Measurements from ENCODE around the gene ABAT.
"Not testable (repeated sequence)": the region's sequence is repeated elsewhere in the genome, so short reads cannot be mapped to it uniquely, and the experiment has no call there.

Gene ABAT

DNA sequence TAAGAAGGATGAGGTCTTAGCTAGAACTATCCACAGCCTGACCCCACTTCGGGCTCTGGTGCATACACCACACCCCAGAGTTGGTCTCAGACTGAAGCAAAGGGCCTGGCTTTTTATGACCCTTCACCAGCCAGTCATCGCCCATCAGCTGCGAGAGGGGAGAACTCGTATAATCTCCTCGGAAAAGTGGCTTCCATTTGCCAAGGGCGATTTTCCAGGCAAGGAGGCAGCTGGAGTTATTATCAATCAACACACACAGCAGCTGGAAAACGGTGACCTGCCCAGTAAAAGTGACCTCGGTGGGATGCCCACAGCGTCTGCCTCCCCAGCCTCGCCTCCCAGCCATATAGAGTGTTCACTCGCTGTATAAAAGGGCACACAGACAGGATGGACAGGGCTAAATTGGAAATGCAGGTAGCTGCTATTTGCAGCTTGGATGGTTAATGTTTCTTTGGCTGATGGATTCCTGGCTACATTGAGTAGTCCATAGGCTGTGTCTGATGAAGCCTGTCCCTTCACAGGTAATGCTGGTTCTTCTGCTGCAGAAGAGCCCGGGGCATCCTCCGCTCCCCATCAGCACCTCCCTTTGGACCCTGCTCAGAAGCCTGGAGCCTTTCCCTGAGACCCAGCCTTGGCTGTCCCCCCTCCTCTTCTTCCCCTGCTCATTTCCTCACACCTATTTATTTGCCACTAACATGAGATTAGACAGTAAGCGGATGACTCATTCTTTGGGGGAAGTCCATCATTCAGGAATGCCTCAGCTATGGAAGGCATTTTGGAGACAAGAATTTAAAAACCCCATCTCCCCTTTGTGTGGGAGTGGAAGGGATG is 77.3 kb downstream of the ABAT start:
- no peak for DNase-seq

DNA sequence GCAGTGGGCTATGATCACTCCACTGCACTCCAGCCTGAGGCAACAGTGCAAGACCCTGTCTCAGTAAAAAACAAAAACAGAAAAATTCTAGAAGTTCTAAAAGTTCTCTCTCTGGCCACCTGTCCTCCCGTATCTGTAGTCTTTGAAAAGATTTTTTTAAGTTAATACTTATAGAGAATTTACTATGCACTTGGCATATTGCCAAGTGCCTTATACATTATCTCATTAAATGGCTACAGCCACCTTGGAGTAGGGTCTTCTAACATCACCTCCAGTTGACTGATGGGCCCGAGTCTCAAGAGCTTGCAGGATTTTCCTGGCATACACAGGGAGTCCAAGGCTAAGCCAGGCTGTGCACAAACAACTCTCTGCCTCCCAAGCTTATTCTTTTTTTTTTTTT is 78.3 kb downstream of the ABAT start:
- no peak for DNase-seq

DNA sequence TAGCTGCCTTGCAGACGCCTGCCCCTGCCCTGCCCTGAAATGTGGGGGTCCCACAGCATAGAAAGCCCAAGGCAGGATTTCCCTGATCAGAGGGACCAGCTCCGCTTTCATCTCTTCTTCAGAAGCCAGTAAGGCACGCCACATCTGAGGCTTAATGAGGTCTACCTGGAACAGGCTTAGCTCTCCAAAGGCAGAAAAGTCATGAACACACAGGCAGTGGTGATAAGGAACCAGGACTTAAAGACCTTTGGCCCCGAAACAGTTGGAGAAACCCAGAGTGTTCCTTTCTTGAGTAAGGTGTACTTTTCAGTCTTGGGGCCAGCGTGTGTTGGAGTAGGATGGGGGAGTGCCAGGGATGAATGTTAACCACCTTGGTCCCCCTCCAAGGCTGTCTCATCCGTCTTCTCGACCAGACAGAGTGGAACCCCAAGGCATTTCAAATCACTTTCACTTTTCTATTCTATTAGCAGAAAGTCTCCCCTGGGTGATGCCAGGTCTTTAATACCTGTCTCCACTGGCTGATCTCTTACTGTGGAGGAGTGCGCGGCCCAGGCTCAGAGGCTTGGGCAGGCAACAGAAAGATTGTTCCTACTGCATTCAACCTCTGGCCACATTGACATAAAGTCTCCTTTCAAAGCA is 79.1 kb downstream of the ABAT start:
- DNase-seq: no peak

DNA sequence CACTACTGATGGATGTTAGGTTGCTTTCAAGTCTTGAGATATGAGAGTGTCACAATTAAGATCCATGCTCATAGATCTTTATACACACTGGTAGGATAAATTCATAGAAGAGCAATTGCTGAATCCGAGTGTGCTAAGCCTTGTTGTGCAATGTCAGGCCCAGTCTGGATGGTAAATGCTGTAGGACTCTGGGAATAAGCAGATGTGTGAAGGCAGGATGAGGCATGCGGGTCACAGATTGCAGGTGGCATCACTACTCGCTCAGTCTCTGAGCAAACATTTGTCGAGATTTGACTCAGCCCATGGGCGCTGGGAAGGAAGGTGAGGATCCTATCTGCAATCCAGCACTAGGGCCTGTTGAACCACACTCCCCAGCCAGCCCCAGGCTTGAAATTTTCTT is 82.3 kb downstream of the ABAT start:
- no peak for DNase-seq

DNA sequence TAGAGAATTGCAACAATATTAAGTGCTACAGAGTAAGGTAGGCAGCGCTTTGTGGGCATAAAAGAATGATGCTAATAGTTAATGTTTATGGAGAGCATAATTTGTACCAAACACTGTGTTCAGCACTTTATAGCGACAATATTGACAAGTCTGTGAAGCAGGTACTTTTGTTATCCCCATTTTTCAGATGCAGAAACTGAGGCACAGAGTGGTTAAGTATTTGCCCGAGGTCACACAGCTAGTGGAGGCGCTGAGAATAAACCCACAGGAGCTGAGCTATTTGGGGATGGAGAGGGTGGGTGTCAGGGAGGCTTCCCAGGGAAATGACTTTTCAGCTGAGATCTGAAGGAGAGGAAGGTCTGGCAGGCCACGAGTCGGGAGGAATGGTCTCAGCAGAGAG is 83.6 kb downstream of the ABAT start:
- DNase-seq: no peak

DNA sequence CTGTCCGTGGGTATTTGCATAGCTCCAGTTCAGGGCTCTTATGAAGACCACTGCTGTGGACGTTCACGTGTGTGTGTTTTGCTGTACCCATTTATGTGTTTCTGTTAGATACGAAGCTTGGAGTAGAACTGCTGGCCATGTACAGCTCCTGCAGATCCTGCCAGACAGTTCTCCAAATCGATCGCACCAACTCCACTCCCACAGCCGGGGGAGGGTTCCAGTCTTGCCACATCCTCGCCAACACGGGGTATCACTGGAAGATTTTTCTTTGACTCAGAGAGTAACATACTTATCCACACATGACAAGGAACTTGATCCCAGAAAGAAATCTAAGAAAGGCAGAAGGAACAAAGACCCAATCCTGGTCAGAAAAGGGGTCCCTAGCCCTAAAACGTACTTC is 85.6 kb downstream of the ABAT start:
- DNase-seq: no peak

DNA sequence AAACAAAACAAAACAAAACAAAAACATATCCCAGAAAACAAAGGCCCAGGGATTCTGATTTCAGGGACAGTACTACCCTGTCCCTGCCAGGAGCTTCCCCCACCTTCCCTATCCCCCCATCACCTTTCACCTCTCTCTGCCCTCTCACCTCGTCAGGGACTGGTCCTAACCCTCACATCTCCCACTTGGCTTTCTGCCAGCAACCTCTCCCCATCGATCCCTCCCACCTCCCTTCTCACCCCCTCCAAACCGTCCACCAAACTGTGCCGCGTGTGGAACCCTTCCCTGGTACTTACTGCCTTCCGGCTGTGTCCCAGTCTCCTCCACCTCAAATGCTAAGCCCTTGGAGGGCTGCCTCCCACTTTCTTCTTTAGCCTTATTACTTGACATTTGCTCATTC is 86.7 kb downstream of the ABAT start:
- no peak for DNase-seq

DNA sequence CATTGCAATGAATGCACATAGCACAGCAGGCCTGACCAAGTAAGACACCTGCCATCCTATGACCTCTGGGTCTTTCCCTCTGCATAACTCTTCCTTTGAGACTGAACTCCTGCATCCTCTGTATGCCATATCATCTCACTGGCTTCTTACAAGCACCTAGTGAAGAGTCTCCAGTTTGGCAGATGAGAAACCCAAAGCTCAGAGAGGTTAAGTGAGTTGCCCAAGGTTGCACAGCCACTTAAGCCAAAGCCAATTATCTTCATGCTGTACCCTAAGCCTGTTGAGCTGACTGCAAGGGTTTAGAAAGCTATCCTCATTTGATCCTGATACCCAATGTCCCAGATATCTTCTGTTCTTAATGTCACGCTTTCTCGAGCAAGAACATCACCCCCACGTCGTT is 87.8 kb downstream of the ABAT start:
- DNase-seq: no peak

DNA sequence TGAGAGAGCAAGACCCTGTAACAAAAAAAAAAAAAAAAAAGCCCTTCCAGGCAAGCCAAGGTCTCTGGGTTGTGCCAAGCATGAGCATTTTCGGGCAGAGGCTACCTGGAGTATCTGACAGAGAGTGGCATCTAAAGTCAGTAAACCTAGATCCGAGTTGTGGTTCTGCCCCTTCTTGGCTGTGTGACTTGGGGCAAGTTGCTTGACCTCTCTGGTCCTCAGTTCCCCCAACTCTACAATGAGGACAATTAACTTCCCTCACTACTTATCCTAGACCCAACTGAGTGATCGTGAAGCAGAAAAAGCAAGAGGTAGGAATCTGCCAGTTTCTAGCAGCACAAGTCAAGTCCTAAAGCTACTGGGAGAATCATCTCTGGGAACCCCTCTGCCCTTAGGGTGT is 88.7 kb downstream of the ABAT start:
- DNase-seq: no peak

DNA sequence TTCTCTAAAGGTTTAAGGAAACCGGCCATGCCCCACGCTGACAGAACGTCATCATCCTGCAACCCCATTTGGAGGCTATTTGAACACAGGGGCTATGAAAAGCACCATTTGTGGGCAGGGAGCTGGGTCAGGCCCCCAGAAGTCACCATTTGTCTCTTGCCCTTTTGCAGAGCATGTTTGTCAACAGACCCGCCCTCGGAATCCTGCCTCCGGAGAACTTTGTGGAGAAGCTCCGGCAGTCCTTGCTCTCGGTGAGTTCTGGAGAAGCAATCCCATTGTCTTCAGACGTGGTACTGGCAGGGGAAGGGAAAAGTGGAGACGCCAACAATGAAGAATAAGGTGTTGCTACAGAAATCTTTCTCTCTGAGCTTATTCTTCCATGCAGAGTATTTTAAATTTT is 89.5 kb downstream of the ABAT start:
- DNase-seq: no peak

DNA sequence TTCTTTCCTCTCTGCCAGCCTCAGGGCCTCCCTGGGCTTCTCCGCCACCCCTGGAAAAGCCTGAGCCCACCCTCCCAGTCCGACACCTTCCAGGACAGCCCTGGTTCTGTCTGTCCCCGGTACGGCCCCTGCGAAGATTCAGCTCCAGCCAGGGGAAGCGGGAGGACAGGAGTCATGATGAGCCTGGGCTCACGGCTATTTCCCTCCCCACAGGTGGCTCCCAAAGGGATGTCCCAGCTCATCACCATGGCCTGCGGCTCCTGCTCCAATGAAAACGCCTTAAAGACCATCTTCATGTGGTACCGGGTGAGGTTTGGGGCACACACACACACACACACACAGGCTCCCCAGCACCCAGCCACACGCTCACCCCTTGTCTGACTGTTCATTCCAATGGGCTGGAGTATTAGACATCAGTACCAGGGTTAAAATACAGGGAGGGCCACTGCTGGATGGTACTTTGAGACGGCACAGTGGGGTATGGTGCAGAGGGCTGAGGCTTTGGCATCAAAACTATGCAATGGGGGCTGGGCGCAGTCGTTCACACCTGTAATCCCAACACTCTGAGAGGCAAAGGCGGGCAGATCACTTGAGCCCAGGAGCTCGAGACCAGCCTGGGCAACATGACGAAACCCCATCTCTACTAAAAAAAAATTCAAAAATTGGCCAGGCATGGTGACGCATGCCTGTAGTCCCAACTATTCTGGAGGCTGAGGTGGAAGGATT is 90.3 kb downstream of the ABAT start:
- no peak for DNase-seq

DNA sequence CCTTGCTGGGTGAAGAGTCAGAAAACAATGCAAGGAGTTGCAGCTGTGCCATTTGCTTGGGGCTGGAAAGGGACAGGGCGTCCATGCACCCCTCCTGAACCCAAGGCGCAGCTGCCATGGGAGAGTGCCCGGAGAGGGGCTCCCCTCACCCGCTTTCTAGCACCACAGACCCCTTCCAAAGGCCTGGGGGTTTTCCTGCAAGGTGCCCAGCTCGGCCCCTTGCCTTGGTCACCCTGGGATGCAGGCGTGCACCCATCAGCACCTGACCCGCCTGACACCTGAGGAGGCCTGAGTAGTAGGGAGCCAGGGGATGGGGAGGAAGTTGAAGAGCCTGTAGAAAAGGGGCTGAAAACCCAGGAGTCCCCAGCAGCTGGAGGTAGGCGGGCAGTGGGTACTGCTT is 92.8 kb downstream of the ABAT start:
- DNase-seq: no peak

DNA sequence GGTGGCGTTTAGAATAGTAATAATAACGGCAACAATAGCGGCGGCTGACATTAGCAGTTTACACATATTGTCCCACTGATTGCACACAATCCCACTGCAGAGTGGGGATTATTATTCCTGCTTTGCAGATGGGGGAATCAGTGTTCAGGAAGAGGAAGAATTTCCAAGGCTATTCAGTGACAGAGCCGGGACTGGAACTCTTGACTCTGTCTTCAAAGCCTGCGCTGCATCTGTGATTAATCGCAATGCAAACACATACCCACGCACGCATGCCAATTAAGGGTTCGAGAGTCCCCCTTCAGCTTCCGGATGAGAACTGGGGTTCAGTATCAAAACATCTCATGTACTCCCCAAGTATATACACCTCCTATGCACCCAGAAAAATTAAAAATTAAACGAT is 93.9 kb downstream of the ABAT start:
- no peak for DNase-seq

DNA sequence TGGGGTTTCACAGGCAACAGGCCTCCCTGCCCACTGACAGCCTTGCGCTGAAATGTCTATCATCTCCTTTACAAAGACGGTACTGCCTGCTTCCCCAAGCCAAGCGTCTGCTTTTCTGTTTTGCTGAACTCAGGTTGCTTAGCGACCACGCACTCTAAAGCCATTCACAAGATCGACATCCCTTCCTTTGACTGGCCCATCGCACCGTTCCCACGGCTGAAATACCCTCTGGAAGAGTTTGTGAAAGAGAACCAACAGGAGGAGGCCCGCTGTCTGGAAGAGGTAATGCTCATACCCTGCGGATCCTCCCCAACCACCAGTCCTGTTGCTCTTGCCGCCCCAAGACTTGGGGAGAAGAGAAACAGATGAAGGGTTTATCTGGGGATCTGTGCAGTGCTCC is 94.3 kb downstream of the ABAT start:
- DNase-seq: no peak

DNA sequence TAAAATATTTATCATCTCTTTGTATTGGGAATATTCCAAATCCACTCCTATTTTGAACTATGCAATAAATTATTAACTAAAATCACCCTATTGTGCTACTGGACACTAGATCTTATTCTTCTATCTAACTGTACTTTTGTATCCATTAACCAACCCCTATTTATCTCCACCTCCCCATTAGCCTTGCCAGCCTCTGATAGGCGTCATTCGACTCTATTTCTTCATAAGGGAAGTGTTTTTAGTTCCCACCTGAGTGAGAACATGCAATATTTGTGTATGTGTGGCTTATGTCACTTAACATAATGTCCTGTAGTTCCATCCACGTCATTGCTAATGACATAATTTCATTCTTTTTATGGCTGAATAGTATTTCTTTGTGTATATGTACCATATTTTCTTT is 99.1 kb downstream of the ABAT start:
- no peak for DNase-seq

DNA sequence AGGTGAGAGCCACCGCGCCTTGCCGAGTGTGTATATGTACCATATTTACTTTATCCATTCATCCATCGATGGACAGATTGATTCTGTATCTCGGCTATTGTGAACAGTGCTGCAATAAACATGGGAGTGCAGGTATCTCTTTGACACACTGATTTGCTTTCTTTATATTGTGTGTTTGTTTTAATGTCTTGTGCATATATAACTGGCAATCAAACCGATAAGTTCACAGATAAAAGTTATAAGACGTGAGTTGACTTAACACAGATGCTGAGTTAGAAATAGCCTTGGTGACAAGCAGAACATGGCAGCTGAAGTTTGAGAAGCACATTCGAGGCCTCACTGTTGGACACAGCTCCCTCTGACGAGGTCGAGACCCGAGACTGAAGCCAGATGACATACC is 99.8 kb downstream of the ABAT start:
- no peak for DNase-seq

DNA sequence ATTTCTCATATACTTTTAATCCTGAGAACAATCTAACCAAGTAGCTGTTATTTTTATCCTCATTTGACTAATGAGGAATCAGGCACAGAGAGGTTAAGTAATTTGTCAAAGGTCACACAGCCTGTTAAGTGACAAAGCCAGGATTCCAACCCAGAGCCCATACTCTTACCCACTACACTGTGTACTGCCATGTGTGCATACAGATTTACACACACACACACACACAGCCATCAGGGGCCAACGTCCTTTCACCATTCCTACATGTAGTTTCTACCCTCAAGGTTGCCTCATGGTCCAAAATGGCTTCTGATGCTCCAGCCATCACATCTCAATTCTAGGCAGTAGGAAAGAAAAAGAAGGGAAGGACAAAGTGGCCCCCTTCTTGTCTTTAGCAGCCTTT is 100.9 kb downstream of the ABAT start:
- no peak for DNase-seq

DNA sequence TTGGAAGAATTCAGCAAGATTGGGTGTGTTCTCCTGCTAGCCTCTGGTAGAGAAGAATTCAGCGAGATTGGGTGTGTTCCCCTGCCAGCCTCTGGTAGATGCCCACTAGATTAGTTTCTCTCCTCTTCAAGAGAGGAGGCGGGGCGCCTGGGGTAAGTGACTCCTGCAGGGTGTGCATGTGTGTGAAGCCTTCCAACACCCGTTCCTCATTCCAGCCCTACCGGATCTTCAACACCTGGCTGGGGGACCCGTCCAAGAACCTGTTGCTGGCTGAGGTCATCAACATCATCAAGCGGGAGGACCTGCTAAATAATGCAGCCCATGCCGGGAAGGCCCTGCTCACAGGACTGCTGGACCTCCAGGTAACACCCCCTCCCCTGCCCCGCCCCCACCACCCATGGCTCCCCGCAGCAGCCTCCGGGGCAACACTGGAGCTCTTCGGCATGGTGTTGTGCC is 101.7 kb downstream of the ABAT start:
- no peak for DNase-seq

DNA sequence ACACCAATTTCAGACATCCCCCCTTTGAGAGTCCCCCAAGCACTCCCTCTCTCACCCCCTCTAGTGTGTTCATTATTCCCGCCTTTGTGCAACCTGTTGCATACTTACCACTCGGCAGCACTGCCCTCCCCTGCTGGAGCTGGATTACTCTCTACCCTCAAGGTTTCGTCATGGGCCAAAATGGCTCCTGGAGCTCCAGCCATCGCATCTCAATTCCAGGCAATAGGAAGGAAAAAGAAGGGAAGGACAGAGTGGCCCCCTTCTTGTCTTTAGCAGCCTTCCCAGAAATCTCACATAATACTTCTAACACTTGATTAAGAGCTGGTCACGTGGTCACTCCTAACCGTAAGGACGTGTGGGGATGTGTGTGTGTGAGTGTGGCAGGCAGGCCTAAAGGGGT is 102.8 kb downstream of the ABAT start:
- DNase-seq: no peak

DNA sequence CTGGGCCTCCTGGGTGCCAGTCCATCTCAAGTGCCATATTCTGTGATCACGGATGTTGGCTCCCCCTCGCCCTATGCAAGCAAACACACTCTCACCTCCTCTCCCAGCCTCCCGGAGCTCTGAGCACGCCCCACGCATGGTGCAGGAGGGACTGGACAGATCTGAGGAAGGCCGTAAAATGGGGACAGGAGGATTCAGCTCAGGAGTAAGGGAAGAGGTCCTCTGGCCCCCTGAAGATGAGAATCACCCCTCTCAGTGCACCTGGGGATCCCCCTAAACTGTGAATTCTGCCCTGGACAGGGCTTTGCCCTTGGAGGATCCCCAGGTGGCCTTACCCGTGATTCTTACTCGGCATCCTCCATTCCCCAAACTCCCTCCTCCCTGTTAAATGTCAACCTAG is 107.4 kb downstream of the ABAT start:
- DNase-seq: no peak

DNA sequence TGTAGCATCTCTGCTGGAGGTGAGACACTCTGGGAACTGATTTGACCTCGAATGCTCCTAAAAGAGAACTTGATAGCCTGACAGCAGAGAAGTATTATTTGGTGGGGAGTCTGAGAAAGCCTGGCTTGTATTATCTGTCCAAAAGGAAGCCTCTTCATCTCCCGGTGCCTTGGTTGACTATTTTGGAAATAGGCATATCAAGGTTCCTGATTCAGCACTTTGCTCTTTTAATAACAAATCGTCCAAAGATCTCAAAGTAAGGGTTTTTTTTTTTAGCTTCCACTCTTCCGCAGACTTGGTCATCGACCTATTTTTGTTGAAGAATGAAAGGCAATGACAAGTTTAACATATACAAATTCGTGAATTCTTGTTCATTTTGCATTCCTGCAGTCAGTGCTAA is 108.3 kb downstream of the ABAT start:
- DNase-seq: no peak

DNA sequence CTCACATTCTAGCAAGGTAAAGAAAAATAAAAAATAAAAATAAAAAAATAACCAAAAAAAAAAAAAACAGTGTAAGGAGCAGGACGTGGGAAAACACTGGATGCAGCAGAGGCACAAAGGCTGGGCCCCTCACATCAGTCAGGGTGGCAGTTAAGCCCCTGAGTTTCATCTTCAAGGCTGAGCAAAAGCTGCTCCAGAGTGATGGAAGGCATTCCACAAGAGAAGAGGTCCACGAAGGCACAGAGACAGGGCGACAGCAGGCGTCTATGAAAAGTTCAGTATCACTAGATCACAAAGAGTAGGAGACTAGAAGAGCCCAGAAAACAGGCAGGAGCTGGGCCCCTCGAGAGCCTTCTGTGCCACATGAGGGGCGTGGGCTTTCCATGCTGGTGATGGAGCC is 111.0 kb downstream of the ABAT start:
- no peak for DNase-seq

DNA sequence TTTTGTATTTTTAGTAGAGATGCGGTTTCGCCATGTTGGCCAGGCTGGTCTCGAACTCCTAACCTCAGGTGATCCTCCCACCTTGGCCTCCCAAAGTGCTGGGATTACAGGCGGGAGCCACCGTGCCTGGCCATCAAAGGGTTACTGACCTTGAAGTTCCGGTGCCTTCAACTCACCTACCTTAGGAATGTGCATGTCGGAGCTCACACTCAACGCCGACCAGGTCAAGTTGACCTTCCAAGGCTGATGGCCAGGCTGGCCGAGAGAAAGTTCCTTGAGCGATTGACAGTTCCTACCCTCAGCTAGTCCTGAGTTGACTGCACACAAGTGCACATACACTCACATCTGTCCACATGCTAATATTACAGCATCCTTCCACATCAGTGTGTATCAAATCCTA is 111.9 kb downstream of the ABAT start:
- DNase-seq: not testable (repeated sequence)

DNA sequence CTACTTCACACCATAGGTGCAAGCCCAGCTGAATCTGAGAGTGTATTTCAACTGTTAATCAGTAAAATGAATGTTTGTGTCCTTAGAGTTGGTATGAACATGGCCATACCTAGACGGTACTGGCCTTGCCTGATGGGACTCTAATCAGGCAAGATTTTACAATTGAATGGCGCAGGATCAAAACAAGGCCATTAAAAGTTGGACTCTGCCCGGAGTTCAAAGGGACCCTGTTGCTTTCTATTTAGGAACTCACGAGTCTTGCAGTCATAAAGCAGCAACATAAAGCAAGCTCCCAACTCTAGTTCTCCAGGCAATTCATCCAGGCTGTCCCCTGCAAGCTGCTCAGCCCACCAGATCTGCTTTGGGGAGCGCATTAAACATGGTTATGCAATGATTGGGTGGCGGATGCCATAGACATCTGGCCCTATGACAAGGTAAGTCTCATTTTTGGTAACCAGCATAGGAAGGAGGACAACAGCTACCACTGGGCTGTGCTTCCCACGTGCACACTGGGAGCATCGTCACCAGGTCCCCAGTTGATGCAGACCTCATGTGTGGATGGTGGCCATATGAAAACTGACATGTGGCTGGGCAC is 114.3 kb downstream of the ABAT start:
- DNase-seq: no peak
